DMS53 treated with DMSO at 0.1 percent for 48 hours (cell line): ENCODE results near the gene ANO1.

Experiments
- DNase-seq: peaks from one replicate; lab custom pipeline; 2025; ENCODE audit not compliant: unreplicated experiment; lab: John Stamatoyannopoulos, UW

ANO1 gene

GRCh38 chr11:70111269-70112016, 33.3 kb downstream of the ANO1 start:
- no peak for DNase-seq

DNA sequence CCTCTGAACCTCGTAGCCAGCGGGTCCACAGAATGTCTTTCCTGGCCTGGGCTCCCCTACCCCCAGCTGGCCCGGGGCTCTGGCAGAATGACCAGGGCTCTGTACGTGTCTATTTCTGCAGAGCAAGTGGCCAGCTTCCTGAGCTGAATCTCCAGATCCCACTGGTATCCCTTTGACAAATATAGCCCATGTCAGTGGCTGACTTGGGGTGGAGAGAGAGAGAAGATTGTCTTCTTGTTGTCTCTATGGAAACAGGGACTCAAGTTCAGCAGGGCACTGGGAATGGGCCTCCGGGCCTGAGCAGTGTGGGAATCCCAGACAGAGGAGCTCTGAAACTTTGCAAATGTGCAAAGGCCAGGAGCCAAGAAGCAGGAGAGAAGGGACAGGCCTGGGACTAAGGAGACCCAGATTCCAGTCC, 33.9 kb downstream of the ANO1 start:
- no peak for DNase-seq

GRCh38 chr11:70113801-70114200, 35.7 kb downstream of the ANO1 start:
- no peak for DNase-seq

GRCh38 chr11:70115778-70116177, 37.7 kb downstream of the ANO1 start:
- DNase-seq, result no peak

- DNase-seq, result no peak
These were observed 38.4 kb downstream of the ANO1 start for GRCh38 chr11:70116386-70117065.

DNA sequence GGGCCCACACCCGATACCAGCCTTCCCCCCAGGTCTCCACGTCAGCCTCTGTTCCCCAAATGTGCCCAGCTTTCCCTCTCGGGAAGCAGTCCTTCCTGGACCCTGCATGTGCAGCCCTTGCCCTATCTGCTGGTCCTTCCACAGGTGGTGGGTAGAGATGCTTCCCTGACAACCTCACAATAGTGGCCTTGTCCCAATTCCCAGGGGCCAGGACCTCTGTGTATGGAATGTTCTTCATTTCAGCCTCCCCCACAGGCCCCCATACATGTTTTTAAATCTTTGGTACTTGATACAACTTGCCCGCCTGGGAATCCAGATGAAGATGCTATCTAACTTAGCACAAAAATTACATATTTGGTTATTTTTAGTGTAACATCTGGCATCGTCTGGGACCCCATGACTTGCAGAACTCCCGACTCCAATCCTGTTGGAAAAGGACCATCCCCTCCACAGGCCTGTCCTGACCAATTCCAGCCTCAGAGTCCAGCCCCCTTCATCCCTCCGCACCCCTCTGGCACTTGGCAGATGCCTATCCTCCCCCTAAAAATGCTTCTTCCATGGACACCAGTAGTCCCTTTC, 39.5 kb downstream of the ANO1 start:
- no peak for DNase-seq

- DNase-seq, result no peak
These were observed 40.5 kb downstream of the ANO1 start for GRCh38 chr11:70118642-70119041.

DNA sequence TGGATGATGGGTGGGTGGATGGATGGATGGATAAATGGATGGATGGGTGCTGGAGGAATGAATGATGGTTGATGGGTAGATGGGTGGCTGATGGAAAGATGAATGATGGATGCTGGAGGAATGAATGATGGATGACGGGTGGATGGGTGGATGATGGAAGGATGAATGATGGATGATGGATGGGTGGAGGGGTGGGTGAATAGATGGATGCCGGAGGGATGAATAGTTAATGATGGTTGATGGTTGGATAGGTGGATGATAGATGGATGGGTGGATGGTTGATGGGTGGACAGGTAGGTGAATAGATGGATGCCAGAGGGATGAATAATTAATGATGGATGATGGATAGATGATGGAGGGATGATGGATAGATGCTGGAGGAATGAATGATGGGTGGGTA, 41.4 kb downstream of the ANO1 start:
- no peak for DNase-seq

DNA sequence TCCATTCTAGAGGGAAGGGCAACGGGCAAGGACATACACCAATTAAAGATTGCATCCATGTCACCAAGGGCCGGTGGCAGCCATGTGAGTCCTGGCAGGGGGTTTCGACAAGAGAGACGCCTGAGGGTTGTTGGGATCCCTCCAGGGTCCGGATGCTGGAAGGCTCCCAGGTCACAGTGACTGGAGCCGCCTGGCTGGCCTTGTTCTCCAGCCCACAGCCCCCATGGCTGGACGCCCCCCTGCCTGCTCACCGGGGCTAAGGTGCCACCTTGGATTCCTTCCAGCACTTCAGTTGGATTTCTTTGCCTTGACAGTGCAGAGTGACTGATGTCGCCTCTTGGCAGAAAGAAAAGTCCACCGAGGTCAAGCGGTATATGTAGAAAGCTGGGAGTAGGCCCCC, 42.6 kb downstream of the ANO1 start:
- DNase-seq, result no peak

DNA sequence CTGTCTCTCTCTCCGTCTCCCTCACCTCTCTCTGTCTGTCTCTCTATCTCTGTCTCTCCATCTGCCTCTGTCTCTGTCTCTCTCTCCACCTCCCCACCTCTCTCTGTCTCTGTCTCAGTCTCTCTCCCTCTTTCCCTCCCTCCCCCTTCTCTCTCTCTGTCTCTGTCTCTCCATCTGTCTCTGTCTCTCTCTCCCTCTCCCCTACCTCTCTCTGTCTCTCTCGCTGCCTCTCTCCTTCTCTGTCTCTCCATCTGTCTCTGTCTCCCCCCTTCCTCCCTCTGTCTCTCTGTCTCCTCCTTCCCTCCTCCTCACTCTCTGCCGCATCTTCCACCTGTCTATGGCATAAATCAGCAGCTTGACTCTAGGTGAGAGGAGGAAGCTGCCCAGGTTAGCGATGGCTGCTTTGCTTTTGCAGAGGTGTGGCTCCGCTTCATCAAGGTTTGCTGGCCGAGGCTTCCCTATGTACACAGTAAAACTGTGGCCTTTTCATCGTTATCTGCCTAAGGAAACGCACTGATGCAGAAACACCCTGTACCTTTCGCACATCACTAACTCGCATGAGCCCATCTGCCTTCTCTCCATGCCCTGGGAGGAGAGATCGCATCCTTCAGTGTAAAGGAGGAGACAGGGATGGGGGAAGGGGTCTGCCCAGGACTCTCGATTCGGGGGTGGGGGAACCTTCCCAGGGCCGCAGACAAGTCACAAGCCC, 44.5 kb downstream of the ANO1 start:
- no peak for DNase-seq

GRCh38 chr11:70123711-70124110, 45.6 kb downstream of the ANO1 start:
- no peak for DNase-seq

DNA sequence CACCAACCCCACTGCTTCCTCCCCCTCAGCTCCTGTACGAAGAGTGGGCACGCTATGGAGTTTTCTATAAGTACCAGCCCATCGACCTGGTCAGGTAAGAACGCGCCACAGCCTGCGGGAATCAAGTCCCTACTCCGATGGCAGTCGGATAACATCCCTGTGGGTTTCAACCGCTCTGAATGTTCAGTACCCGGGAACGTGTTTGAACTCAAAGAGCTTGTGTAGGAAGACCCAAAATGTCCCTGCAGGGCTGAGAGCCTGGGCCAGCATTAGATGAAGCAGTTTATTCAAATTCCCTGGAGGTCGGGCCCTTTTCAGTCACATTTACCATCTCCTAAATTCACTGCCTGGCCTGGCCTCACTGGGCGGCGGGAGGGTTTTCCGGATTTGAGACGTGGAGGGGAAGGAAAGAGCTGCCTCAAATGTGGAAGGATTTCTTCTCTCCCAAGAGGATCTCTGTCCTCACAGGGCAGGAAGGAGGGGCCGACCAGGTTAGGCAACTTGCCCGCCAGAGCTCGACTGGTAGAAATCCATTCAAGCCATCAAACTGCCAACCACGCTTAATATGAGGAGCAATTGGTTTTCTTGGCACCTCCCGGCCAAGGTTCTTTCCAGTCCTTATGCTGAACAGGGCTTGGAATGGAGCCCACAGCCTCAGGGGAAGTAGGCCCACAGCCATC, 46.3 kb downstream of the ANO1 start:
- DNase-seq, result no peak

DNA sequence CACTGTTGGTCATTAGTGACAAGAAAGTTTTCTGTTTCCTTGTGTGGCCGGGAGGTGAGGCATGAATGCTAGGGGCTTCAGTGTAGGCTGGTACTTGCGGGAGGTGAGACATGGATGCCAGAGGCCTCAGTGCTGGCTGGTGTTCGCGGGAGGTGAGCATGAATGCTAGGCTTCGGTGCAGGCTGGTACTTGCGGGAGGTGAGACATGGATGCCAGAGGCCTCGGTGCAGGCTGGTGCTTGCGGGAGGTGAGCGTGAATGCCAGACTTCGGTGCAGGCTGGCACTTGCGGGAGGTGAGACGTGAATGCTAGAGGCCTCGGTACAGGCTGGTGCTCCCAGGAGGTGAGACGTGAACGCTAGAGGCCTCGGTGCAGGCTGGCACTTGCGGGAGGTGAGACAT, 48.4 kb downstream of the ANO1 start:
- DNase-seq, result no peak

DNA sequence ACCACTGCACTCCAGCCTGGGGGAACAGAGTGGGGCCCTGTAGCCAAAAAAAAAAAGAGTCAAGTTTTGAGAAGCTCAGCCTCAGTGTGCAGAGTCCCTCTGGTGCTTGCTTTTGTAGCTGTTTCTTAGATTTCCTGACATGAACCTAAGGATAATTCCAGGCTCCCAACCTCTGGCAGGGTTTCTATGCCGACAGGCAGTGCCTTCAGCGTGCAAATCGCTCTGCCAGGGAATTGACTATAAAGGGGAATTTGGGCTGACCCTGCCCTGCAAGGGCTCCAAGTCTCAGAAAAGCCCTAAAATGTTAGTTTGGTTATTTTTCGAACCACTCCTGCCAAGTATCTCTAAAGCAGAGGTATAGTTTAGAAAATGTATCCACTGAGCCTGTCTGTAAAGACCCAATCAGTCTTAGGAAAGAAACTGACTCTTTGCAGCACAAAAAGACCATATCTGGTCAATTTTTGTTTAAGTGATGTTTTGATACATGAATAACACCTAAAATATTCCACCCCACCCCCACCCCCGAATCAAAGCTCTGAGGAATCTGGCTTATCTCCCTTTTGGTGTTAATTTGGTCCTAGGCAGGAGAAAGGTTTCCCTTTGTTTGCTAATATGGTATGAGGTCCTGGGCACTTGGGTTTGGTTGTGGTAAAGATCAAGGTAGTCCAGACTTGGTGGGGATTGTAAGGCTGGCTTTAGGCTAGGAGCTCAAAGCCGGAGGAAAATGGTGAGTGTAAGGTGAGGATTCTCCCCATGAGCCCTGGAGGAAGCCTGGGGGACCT, 49.7 kb downstream of the ANO1 start:
- no peak for DNase-seq

- DNase-seq, result no peak
These were observed 50.4 kb downstream of the ANO1 start for GRCh38 chr11:70128435-70128906.

DNA sequence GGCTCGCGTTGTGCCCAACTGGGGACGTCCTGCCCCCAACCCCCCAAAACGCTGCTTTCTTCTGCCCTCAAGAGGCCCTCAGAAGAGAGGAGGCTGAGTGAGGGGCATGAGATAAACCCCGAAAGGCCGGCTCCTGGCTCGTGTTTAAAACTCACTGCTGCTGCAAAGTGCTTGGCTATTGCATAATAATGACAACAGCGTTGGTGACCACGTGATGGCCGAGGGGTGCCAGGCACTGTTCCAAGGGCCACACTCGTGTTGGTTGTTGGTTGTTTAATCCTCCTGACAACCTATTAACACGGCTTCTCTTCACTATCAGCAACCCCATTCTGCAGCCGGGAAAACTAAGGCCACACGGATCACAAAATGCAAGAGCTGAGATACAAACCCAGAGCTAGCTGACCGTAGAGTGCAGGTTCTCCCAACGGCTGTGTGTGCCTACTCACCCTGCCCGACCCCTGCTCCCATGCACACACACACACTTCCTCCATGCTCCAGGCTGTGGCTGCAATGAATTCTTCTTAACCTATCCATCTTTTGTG, 51.0 kb downstream of the ANO1 start:
- DNase-seq, result no peak

GRCh38 chr11:70130636-70131035, 52.5 kb downstream of the ANO1 start:
- DNase-seq, result no peak

- DNase-seq, result no peak
These were observed 53.6 kb downstream of the ANO1 start for GRCh38 chr11:70131606-70132190.

DNA sequence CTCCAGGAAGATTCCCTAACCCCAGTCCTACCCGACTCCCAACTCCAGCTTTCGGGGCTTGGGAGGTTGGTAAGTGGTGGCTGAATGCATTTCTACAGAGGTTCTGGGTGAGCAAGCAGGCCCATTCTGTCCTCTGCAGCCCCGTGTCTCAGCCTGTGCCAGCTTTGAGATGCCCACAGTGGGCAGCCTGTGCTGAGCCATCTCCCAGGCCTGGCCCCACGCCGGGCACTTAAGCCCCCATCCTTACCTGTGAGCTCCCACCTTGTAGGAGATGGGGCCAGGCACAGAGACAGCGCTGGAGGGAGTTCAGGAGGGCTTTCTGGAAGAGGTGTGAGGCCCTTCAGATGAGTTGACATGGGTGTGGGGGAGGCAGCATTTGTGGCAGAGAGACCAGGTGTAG, 54.5 kb downstream of the ANO1 start:
- no peak for DNase-seq
